ENCODE measurements around the gene ATXN1. TPM values are rescaled to one million over a fixed set of nuclear protein-coding genes. Genes with fewer than 3 reads are reported as not detected.

The ATXN1 gene
- polyA plus RNA-seq, 1 donor from 2014 or later, result 28.2 TPM

DNA sequence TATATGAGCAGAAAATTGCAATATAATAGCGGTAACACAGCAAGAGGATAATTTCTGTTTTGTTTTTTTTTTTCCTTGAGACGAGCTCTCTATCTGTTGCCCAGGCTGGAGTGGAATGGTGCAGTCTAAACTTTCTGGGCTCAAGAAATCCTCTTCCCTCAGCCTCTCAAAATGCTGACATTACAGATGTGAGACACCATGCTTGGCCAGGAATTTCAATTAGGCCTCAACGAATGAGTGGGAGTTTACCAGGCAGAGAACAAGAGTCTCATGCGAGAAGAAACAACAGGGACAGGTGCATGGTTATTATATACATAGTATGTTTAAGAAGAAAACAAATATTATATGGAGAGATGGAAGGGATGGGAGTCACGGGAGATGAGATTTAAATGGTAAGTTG is 111.4 kb downstream of the ATXN1 start:
- no peak overlapping the region for H2AFZ ChIP-seq (ENCODE audit: low read depth, low read length)
- H3K79me2 ChIP-seq (replicated peaks; ENCODE audit: insufficient read depth, low read length), result no peaks in the 10 kb centered on the region
- H3K9me2 ChIP-seq (ENCODE audit: insufficient read depth, low read length), result no peaks in the 10 kb centered on the region
- no peak overlapping the region for H3K27ac ChIP-seq (ENCODE audit: low read length)
- H3K9ac ChIP-seq (ENCODE audit: low read length), result no peak overlapping the region
- H3K27me3 ChIP-seq (ENCODE audit: insufficient read depth, low read depth, low read length), result no peaks in the 10 kb centered on the region
- peaks cover 4% of the 10 kb centered on the region for H3K36me3 ChIP-seq (ENCODE audit: insufficient read depth, low read length)
- H3F3A ChIP-seq (ENCODE audit: insufficient read depth, low read length, poor library complexity, severe bottlenecking), result no peaks in the 10 kb centered on the region
- H3K4me3 ChIP-seq (ENCODE audit: low read length), result no peak overlapping the region
- H4K20me1 ChIP-seq (ENCODE audit: insufficient read depth), result no peaks in the 10 kb centered on the region
- TF ChIP-seq RAD21 (conservative IDR thresholded peaks at IDR 0.05) (no peak), EP300 (conservative IDR thresholded peaks at IDR 0.05; ENCODE audit: poor library complexity, severe bottlenecking) (no peak), MXI1 (conservative IDR thresholded peaks at IDR 0.05; ENCODE audit: poor library complexity, severe bottlenecking) (no peak), EZH2 (IDR thresholded peaks at IDR 0.05; ENCODE audit: borderline replicate concordance, insufficient read depth, low read length, poor library complexity, severe bottlenecking) (no peak), POLR2AphosphoS5 (IDR thresholded peaks at IDR 0.05) (no peak), SMC3 (conservative IDR thresholded peaks at IDR 0.05; ENCODE audit: poor library complexity) (no peak), REST (IDR thresholded peaks at IDR 0.05; ENCODE audit: borderline replicate concordance) (no peak), TAF1 (IDR thresholded peaks at IDR 0.05; ENCODE audit: low read depth) (no peak)
- TF ChIP-seq, protein P1, sequence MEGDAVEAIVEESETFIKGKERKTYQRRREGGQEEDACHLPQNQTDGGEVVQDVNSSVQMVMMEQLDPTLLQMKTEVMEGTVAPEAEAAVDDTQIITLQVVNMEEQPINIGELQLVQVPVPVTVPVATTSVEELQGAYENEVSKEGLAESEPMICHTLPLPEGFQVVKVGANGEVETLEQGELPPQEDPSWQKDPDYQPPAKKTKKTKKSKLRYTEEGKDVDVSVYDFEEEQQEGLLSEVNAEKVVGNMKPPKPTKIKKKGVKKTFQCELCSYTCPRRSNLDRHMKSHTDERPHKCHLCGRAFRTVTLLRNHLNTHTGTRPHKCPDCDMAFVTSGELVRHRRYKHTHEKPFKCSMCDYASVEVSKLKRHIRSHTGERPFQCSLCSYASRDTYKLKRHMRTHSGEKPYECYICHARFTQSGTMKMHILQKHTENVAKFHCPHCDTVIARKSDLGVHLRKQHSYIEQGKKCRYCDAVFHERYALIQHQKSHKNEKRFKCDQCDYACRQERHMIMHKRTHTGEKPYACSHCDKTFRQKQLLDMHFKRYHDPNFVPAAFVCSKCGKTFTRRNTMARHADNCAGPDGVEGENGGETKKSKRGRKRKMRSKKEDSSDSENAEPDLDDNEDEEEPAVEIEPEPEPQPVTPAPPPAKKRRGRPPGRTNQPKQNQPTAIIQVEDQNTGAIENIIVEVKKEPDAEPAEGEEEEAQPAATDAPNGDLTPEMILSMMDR (IDR thresholded peaks at IDR 0.05; ENCODE audit: poor library complexity, severe bottlenecking), result no peak
- no peaks in the 10 kb centered on the region for H3K9me3 ChIP-seq (ENCODE audit: low read length)
- H3K4me2 ChIP-seq (ENCODE audit: low read length), result no peak overlapping the region

DNA sequence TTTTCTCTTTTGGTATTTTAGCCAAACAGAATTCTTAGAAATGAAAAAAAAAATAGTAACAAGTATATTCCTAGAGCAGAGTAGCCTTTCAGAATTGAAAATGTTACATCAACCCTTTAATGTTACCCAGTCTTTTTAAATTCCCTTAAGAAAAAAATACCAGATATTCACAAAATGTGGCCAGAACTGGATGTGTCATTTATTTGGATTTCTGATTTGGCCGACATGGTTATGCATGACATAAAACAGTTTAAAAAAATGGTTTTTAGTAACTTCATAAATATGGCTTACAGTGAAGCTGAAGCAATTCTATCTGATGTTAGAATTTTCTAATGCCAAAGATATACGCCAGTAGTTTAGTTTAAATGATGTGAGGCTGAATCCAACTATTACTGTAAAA is 112.0 kb downstream of the ATXN1 start:
- H3K4me3 ChIP-seq (ENCODE audit: low read length), result no peak overlapping the region
- H4K20me1 ChIP-seq (ENCODE audit: insufficient read depth), result no peaks in the 10 kb centered on the region
- H3K27ac ChIP-seq (ENCODE audit: low read length), result no peak overlapping the region
- H3K9me2 ChIP-seq (ENCODE audit: insufficient read depth, low read length), result no peaks in the 10 kb centered on the region
- H3F3A ChIP-seq (ENCODE audit: insufficient read depth, low read length, poor library complexity, severe bottlenecking), result no peaks in the 10 kb centered on the region
- H3K9ac ChIP-seq (ENCODE audit: low read length), result no peak overlapping the region
- H3K4me2 ChIP-seq (ENCODE audit: low read length), result no peak overlapping the region
- no peaks in the 10 kb centered on the region for H3K79me2 ChIP-seq (replicated peaks; ENCODE audit: insufficient read depth, low read length)
- no peaks in the 10 kb centered on the region for H3K36me3 ChIP-seq (ENCODE audit: insufficient read depth, low read length)
- H3K27me3 ChIP-seq (ENCODE audit: insufficient read depth, low read depth, low read length), result no peaks in the 10 kb centered on the region
- no peaks in the 10 kb centered on the region for H3K9me3 ChIP-seq (ENCODE audit: low read length)
- H2AFZ ChIP-seq (ENCODE audit: low read depth, low read length), result no peak overlapping the region
- TF ChIP-seq EP300 (conservative IDR thresholded peaks at IDR 0.05; ENCODE audit: poor library complexity, severe bottlenecking) (no peak), REST (IDR thresholded peaks at IDR 0.05; ENCODE audit: borderline replicate concordance) (no peak), EZH2 (IDR thresholded peaks at IDR 0.05; ENCODE audit: borderline replicate concordance, insufficient read depth, low read length, poor library complexity, severe bottlenecking) (no peak), MXI1 (conservative IDR thresholded peaks at IDR 0.05; ENCODE audit: poor library complexity, severe bottlenecking) (no peak), POLR2AphosphoS5 (IDR thresholded peaks at IDR 0.05) (no peak), SMC3 (conservative IDR thresholded peaks at IDR 0.05; ENCODE audit: poor library complexity) (no peak), TAF1 (IDR thresholded peaks at IDR 0.05; ENCODE audit: low read depth) (no peak)
- TF ChIP-seq, protein P1 (IDR thresholded peaks at IDR 0.05; ENCODE audit: poor library complexity, severe bottlenecking), result no peak

All from neural cell (in vitro differentiated cells).